Esophagus squamous epithelium (tissue), 4 donors: Measurements from ENCODE around the gene MFN1.

Experiments used
- CTCF ChIP-seq, 6 experiments: fragments of 450-650 bp in 4 of 6; fragments of 200-600 bp in 2 of 6; sonication (generic) in 2 of 6; IDR thresholded peaks; one replicate each; pipeline ENCODE4 v1.5.1; 2016 to 2019; ENCODE audit warnings: antibody characterized with exemption in 6 of 6, mild to moderate bottlenecking in 4 of 6, moderate library complexity in 4 of 6
- POLR2A ChIP-seq, 4 donors: fragments of 450-650 bp; IDR thresholded peaks; one replicate each; pipeline ENCODE4 v1.6.1; 2017; ENCODE audit warnings: antibody characterized with exemption in 4 of 4, mild to moderate bottlenecking in 4 of 4, moderate library complexity in 3 of 4

- TF ChIP-seq CTCF (IDR thresholded peaks at IDR 0.05) (no peak), POLR2A (IDR thresholded peaks at IDR 0.05) (no peak)
These were observed 62.8 kb downstream of the MFN1 start for GRCh38 chr3:179410331-179410730.
